Stomach (tissue), 9 donors: ENCODE measurements around the gene NEUROD1. TPM values are rescaled to one million over a fixed set of nuclear protein-coding genes. Genes with fewer than 3 reads are reported as not detected.

ENCODE experiments used
- DNase-seq, 2 donors: peaks; one replicate each; pipeline versions ENCODE4 v3.0.0 to v3.0.0-alpha.2; 2013 to 2019
- H3K27ac ChIP-seq, 5 donors: fragments of 200-600 bp in 4 of 5; sonication (generic) in 4 of 5; one replicate each; pipeline ENCODE4 v1.5.1; 2013 to 2019; ENCODE audit warnings: mild to moderate bottlenecking in 1 of 5, moderate library complexity in 1 of 5
- H3K27me3 ChIP-seq, 3 donors: fragments of 200-600 bp; sonication (generic); one replicate each; pipeline ENCODE4 v1.5.1; 2017 to 2019; ENCODE audit warnings: mixed run types in 1 of 3
- H3K36me3 ChIP-seq, 4 donors: fragments of 200-600 bp; sonication (generic); 1 replicate in 3 of 4; 2 replicates in 1 of 4; pipeline ENCODE4 v1.5.1; 2016 to 2019
- H3K4me1 ChIP-seq, 4 donors: fragments of 200-600 bp; sonication (generic); one replicate each; pipeline ENCODE4 v1.5.1; 2016 to 2019
- H3K4me3 ChIP-seq, 4 donors: fragments of 200-600 bp; sonication (generic) in 3 of 4; one replicate each; pipeline ENCODE4 v1.5.1; 2016 to 2019; ENCODE audit warnings: mild to moderate bottlenecking in 1 of 4
- H3K9me3 ChIP-seq, 4 donors: fragments of 200-600 bp; sonication (generic); one replicate each; pipeline ENCODE4 v1.5.1; 2016 to 2019
- EP300 ChIP-seq: sonication (generic); formaldehyde crosslinking; IDR thresholded peaks from one replicate; pipeline ENCODE4 v1.6.1; 2017; ENCODE audit warnings: antibody characterized with exemption
- POLR2A ChIP-seq, 4 donors: fragments of 450-650 bp; IDR thresholded peaks; one replicate each; pipeline ENCODE4 v1.6.1; 2016; ENCODE audit warnings: antibody characterized with exemption in 4 of 4, control low read depth in 2 of 4, mild to moderate bottlenecking in 1 of 4, moderate library complexity in 1 of 4
- POLR2AphosphoS5 ChIP-seq, 3 donors: sonication (generic); formaldehyde crosslinking; IDR thresholded peaks; one replicate each; pipeline ENCODE4 v1.6.1; 2016; ENCODE audit warnings: antibody characterized with exemption in 3 of 3
- WGBS, 5 donors: extraction: QIAGEN DNeasy Blood & Tissue Kit in 3 of 5; methylation state at CpG; one replicate each; pipeline versions ENCODE4 v1.1.5 to v1.1.7; 2013 to 2018; 5-methylcytosine and 5-hydroxymethylcytosine counted together
- intact Hi-C: fragments of 100-400 bp; cut with DNase I; formaldehyde crosslinking; loops from one replicate; pipeline ENCODE4 v1.15.1; 2023; ENCODE audit warnings: low total_unique reads
- polyA plus RNA-seq, 3 donors: library from polyadenylated mRNA; stranded (reverse); fragments of 200-250 nt; gene quantifications; one replicate each; pipeline ENCODE4 v1.2.3, GENCODE V29; 2013
- total RNA-seq, 5 donors: library from RNA; depleted of rRNA; stranded (reverse); fragments of >200 nt; gene quantifications; one replicate each; pipeline versions ENCODE4 v1.1.0 to v1.2.3, GENCODE V29; 2014 to 2016
- TF ChIP-seq, protein P1 (sequence below), 7 experiments: fragments of 450-650 bp in 4 of 7; fragments of 200-600 bp in 3 of 7; sonication (generic) in 3 of 7; IDR thresholded peaks; one replicate each; pipeline ENCODE4 v1.5.1; 2016 to 2019; ENCODE audit warnings: antibody characterized with exemption in 7 of 7, control low read depth in 2 of 7, mild to moderate bottlenecking in 1 of 7
- donor health status: healthy with polysubstance abuse.
- donor health status: Bipolar disorder and iron deficiency.
- donor health status: healthy.

Gene NEUROD1
- total and polyA plus RNA-seq, 8 donors, result 0.55 to 3.6 (median 1.2) TPM; not detected in 3

GRCh38 chr2:181678861-181679543, 1.3 kb downstream of the NEUROD1 start:
- peaks cover 45 to 86% (median 68%) of the 10 kb centered on the region in 3 donors for H3K27me3 ChIP-seq
- no peak for TF ChIP-seq EP300
- TF ChIP-seq, protein P1, sequence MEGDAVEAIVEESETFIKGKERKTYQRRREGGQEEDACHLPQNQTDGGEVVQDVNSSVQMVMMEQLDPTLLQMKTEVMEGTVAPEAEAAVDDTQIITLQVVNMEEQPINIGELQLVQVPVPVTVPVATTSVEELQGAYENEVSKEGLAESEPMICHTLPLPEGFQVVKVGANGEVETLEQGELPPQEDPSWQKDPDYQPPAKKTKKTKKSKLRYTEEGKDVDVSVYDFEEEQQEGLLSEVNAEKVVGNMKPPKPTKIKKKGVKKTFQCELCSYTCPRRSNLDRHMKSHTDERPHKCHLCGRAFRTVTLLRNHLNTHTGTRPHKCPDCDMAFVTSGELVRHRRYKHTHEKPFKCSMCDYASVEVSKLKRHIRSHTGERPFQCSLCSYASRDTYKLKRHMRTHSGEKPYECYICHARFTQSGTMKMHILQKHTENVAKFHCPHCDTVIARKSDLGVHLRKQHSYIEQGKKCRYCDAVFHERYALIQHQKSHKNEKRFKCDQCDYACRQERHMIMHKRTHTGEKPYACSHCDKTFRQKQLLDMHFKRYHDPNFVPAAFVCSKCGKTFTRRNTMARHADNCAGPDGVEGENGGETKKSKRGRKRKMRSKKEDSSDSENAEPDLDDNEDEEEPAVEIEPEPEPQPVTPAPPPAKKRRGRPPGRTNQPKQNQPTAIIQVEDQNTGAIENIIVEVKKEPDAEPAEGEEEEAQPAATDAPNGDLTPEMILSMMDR (IDR thresholded peaks at IDR 0.05), result no peak
- no peak for TF ChIP-seq POLR2A (IDR thresholded peaks at IDR 0.05)
- TF ChIP-seq POLR2AphosphoS5 (IDR thresholded peaks at IDR 0.05), result no peak
- intact Hi-C loops, result no loop called here
- H3K4me1 ChIP-seq, result peaks cover 20 to 41% (median 35%) of the 10 kb centered on the region in 4 donors
- no peaks in the 10 kb centered on the region for H3K36me3 ChIP-seq
- 13 to 20% (median 19%) methylated on average over 18 of the region's 18 CpGs for WGBS, 5 donors
- H3K9me3 ChIP-seq, result peaks cover 0 to 22% (median 6%) of the 10 kb centered on the region in 4 donors
- DNase-seq, result no peak
- no peak overlapping the region for H3K27ac ChIP-seq
- peak overlapping the region in 1 of 4 donors; percentile 5 for H3K4me3 ChIP-seq

DNA sequence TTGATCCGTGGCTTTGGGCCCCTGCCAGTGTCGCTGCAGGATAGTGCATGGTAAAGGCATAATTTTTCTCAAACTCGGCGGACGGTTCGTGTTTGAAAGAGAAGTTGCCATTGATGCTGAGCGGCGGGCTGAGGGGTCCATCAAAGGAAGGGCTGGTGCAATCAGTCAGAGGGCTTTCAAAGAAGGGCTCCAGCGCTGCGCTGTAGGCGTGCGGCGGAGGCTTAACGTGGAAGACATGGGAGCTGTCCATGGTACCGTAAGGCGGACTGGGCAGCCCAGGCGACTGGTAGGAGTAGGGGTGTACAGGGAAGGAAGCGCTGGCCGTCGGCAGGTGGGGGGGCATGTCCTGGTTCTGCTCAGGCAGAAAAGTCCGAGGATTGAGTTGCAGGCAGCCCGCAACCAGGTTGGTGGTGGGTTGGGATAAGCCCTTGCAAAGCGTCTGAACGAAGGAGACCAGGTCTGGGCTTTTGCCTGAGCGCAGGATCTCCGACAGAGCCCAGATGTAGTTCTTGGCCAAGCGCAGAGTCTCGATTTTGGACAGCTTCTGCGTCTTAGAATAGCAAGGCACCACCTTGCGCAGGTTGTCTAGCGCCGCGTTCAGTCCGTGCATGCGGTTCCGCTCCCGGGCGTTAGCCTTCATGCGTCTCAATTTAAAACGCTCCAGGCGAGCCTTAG, 2.3 kb downstream of the NEUROD1 start:
- intact Hi-C loops, result no loop called here
- TF ChIP-seq POLR2AphosphoS5 (IDR thresholded peaks at IDR 0.05), result no peak
- no peak for TF ChIP-seq EP300
- no peak for TF ChIP-seq POLR2A (IDR thresholded peaks at IDR 0.05)
- TF ChIP-seq, protein P1 (IDR thresholded peaks at IDR 0.05), result no peak
- Histone ChIP-seq H3K27me3 (peaks cover 36 to 77% (median 61%) of the 10 kb centered on the region in 3 donors), H3K9me3 (peaks cover 0 to 22% (median 6%) of the 10 kb centered on the region in 4 donors), H3K4me3 (peak overlapping the region in 1 of 4 donors; percentile 0), H3K4me1 (peaks cover 11 to 31% (median 26%) of the 10 kb centered on the region in 4 donors), H3K27ac (no peak overlapping the region), H3K36me3 (no peaks in the 10 kb centered on the region)
- WGBS, 5 donors, result 12 to 15% (median 14%) methylated on average over 41 of the region's 41 CpGs
- peak; percentile 61 to 95 for DNase-seq

DNA sequence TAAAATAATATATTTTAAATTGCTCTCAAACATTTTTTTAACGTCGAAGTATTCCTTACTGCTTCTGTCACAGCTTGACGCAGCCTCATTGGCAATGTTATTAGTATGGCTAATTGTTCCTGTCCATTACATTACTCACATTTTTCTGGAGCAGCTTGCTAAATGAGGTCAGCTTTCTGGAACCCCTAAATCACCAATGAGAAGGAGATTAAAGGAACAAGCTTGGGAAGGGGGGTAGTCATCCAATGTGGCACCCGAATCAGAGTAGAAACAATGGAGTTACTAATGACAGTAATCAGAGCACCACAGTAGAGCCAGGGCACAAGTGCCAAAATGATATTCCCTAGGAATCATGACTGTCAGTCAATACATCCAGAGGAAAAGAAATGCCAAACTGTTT, 5.1 kb downstream of the NEUROD1 start:
- Histone ChIP-seq H3K9me3 (peaks cover 0 to 22% (median 6%) of the 10 kb centered on the region in 4 donors), H3K36me3 (no peaks in the 10 kb centered on the region), H3K4me3 (no peak overlapping the region), H3K27ac (no peak overlapping the region), H3K4me1 (peaks cover 0 to 8% (median 2%) of the 10 kb centered on the region in 4 donors), H3K27me3 (peaks cover 15 to 54% (median 33%) of the 10 kb centered on the region in 3 donors)
- TF ChIP-seq, protein P1 (IDR thresholded peaks at IDR 0.05), result no peak
- TF ChIP-seq POLR2A (IDR thresholded peaks at IDR 0.05) (no peak), EP300 (no peak), POLR2AphosphoS5 (IDR thresholded peaks at IDR 0.05) (no peak)
- no peak for DNase-seq
- WGBS, 5 donors, result 33 to 47% (median 40%) methylated on average over 4 of the region's 4 CpGs
- intact Hi-C loops, result no loop called here

DNA sequence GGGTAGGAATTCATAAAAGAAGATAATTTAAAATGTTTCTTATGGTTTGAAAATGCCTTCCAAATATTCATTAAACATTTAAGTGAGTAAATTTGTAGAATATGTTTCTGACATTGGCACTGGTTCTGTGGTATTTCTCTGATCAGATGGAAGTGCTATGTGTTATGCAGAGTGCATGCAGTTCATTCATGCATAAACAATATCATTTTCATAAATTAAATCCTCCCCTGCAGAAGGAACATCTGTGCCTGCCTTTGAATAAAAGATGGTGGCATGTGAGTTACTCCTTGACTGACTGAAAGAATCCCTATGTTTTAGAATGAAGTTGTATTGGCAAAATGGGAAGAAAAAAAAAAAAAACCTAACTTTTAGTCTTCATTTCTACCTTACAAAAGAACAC, 5.9 kb downstream of the NEUROD1 start:
- Histone ChIP-seq H3K9me3 (peaks cover 0 to 19% (median 6%) of the 10 kb centered on the region in 4 donors), H3K27me3 (peaks cover 12 to 46% (median 25%) of the 10 kb centered on the region in 3 donors), H3K36me3 (no peaks in the 10 kb centered on the region), H3K27ac (no peak overlapping the region), H3K4me1 (peaks cover 0 to 8% (median 0%) of the 10 kb centered on the region in 4 donors), H3K4me3 (no peak overlapping the region)
- intact Hi-C loops, result no loop called here
- no peak for DNase-seq
- TF ChIP-seq POLR2A (IDR thresholded peaks at IDR 0.05), result no peak
- TF ChIP-seq POLR2AphosphoS5 (IDR thresholded peaks at IDR 0.05), result no peak
- TF ChIP-seq EP300, result no peak
- TF ChIP-seq, protein P1 (IDR thresholded peaks at IDR 0.05), result no peak
